Measurements from ENCODE around the gene PCDHA1. TPM values are rescaled to one million over a fixed set of nuclear protein-coding genes. Genes with fewer than 3 reads are reported as not detected.

PCDHA1 gene
- total and polyA plus RNA-seq, 2 experiments from 2014 or later, result 0.81 to 1.6 TPM

- TF ChIP-seq, protein P1, sequence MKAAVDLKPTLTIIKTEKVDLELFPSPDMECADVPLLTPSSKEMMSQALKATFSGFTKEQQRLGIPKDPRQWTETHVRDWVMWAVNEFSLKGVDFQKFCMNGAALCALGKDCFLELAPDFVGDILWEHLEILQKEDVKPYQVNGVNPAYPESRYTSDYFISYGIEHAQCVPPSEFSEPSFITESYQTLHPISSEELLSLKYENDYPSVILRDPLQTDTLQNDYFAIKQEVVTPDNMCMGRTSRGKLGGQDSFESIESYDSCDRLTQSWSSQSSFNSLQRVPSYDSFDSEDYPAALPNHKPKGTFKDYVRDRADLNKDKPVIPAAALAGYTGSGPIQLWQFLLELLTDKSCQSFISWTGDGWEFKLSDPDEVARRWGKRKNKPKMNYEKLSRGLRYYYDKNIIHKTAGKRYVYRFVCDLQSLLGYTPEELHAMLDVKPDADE (IDR thresholded peaks at IDR 0.05), result no peak
- TF ChIP-seq ZNF114 (CRISPR knock-in tag; IDR thresholded peaks at IDR 0.05) (no peak), ZNF331 (CRISPR knock-in tag; IDR thresholded peaks at IDR 0.05; ENCODE audit: low read depth) (no peak), EZH2phosphoT487 (IDR thresholded peaks at IDR 0.05; ENCODE audit: unreplicated experiment) (no peak), NANOG (IDR thresholded peaks at IDR 0.05; ENCODE audit: borderline replicate concordance) (no peak), POLR2AphosphoS5 (IDR thresholded peaks at IDR 0.05; ENCODE audit: low read depth) (no peak)
- TF ChIP-seq, protein P2, sequence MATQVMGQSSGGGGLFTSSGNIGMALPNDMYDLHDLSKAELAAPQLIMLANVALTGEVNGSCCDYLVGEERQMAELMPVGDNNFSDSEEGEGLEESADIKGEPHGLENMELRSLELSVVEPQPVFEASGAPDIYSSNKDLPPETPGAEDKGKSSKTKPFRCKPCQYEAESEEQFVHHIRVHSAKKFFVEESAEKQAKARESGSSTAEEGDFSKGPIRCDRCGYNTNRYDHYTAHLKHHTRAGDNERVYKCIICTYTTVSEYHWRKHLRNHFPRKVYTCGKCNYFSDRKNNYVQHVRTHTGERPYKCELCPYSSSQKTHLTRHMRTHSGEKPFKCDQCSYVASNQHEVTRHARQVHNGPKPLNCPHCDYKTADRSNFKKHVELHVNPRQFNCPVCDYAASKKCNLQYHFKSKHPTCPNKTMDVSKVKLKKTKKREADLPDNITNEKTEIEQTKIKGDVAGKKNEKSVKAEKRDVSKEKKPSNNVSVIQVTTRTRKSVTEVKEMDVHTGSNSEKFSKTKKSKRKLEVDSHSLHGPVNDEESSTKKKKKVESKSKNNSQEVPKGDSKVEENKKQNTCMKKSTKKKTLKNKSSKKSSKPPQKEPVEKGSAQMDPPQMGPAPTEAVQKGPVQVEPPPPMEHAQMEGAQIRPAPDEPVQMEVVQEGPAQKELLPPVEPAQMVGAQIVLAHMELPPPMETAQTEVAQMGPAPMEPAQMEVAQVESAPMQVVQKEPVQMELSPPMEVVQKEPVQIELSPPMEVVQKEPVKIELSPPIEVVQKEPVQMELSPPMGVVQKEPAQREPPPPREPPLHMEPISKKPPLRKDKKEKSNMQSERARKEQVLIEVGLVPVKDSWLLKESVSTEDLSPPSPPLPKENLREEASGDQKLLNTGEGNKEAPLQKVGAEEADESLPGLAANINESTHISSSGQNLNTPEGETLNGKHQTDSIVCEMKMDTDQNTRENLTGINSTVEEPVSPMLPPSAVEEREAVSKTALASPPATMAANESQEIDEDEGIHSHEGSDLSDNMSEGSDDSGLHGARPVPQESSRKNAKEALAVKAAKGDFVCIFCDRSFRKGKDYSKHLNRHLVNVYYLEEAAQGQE (IDR thresholded peaks at IDR 0.05; ENCODE audit: unreplicated experiment), result no peak
Observed at GRCh38 chr5:140737486-140737885, 48.5 kb upstream of the PCDHA1 start (continued).

DNA sequence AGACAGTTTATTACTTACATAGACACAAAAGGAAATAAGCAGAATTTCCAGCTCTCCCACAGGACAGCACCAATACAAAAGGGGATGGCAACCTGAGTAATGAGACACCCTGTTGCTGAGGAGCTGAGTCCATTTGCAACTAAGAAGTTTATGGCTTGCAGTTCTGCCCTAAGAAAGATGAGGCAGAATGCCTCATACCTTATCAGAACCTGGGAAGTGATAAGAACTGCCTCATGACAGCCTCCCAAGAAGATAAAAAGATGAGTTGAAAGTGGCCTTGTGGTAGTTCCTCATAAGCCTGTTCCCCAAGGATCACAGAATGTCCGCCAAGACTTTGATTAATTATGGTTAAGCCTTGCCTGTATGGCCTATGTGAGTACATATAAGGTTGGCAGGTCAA is 44.0 kb upstream of the PCDHA1 start:
- H3K36me3 ChIP-seq (ENCODE audit: insufficient read depth), result no peaks in the 10 kb centered on the region
- H3K36me3 Mint-ChIP-seq (ENCODE audit: low read depth), result peaks cover under 1% of the 10 kb centered on the region; the same call in 1 of the 3 replicates
- H3K9me3 Mint-ChIP-seq, result peaks cover 51% of the 10 kb centered on the region
- no peak overlapping the region for H2AFZ ChIP-seq
- ATAC-seq (no peak), DNase-seq (ENCODE audit: low spot score) (no peak)
- no peaks in the 10 kb centered on the region for H3K4me1 Mint-ChIP-seq
- no peak overlapping the region for H3K27ac ChIP-seq (ENCODE audit: low read depth)
- H4K20me1 ChIP-seq (replicated peaks; ENCODE audit: insufficient read depth), result no peaks in the 10 kb centered on the region
- no peaks in the 10 kb centered on the region for H3K27me3 Mint-ChIP-seq (ENCODE audit: insufficient read depth, low read depth, poor library complexity)
- no peak overlapping the region for H3K27ac Mint-ChIP-seq
- TF ChIP-seq, protein P1 (IDR thresholded peaks at IDR 0.05), result no peak
- no peak for TF ChIP-seq STAT1 (IDR thresholded peaks at IDR 0.05; ENCODE audit: unreplicated experiment)
- peaks cover 4% of the 10 kb centered on the region; the same call in 1 of the 2 replicates for H3K9me2 ChIP-seq (ENCODE audit: insufficient read depth)
- H3F3A ChIP-seq (replicated peaks; ENCODE audit: low read depth), result no peaks in the 10 kb centered on the region
- H3K4me1 ChIP-seq (ENCODE audit: insufficient read depth), result no peaks in the 10 kb centered on the region
- H3K27me3 ChIP-seq (ENCODE audit: insufficient read depth), result no peaks in the 10 kb centered on the region
- no peaks in the 10 kb centered on the region for H3K79me2 ChIP-seq (replicated peaks; ENCODE audit: insufficient read depth)
- H3K4me3 Mint-ChIP-seq, result no peak overlapping the region
- no peak overlapping the region for H3K4me2 ChIP-seq
- H3K4me3 ChIP-seq, result no peak overlapping the region

DNA sequence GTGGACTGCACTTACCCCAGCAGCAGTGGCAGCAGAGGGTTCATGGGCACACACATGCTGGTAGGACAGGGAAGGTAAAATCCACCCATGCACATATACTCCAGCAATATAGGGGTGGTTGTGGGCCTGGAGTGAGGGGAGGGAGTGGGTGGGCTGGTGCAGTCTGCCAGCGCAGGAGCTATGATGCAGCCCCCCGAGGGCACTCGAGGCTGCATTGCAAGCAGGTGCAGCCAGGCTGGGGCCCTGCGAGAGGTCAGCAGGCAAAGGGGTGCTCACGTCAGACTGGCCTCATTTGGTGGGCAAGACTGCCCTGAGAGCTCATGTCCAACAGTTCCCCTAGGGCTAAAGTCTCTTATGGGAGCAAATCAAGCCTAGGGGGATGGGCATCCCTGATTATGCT is 32.4 kb upstream of the PCDHA1 start:
- Histone ChIP-seq H3K4me2 (no peak overlapping the region), H2AFZ (no peak overlapping the region), H3K9me2 (ENCODE audit: insufficient read depth) (no peaks in the 10 kb centered on the region), H3K79me2 (replicated peaks; ENCODE audit: insufficient read depth) (no peaks in the 10 kb centered on the region), H4K20me1 (replicated peaks; ENCODE audit: insufficient read depth) (no peaks in the 10 kb centered on the region), H3K27ac (ENCODE audit: low read depth) (no peak overlapping the region), H3K27me3 (ENCODE audit: insufficient read depth) (no peaks in the 10 kb centered on the region), H3K4me1 (ENCODE audit: insufficient read depth) (no peaks in the 10 kb centered on the region), H3F3A (replicated peaks; ENCODE audit: low read depth) (no peaks in the 10 kb centered on the region), H3K4me3 (no peak overlapping the region), H3K36me3 (ENCODE audit: insufficient read depth) (peaks cover 5% of the 10 kb centered on the region; the same call in 1 of the 2 replicates)
- ATAC-seq (no peak), DNase-seq (ENCODE audit: low spot score) (no peak)
- Mint-ChIP-seq H3K36me3 (ENCODE audit: low read depth) (peaks cover 11% of the 10 kb centered on the region; the same call in 2 of the 3 replicates), H3K9me3 (peaks cover 85% of the 10 kb centered on the region), H3K4me3 (no peak overlapping the region), H3K27ac (no peak overlapping the region), H3K4me1 (no peaks in the 10 kb centered on the region), H3K27me3 (ENCODE audit: insufficient read depth, low read depth, poor library complexity) (peaks cover 2% of the 10 kb centered on the region)
- TF ChIP-seq EZH2phosphoT487 (IDR thresholded peaks at IDR 0.05; ENCODE audit: unreplicated experiment) (no peak), ZNF114 (CRISPR knock-in tag; IDR thresholded peaks at IDR 0.05) (no peak), STAT1 (IDR thresholded peaks at IDR 0.05; ENCODE audit: unreplicated experiment) (no peak), NANOG (IDR thresholded peaks at IDR 0.05; ENCODE audit: borderline replicate concordance) (no peak), EZH2 (IDR thresholded peaks at IDR 0.05; ENCODE audit: low read depth, unreplicated experiment) (no peak), CREB1 (CRISPR knock-in tag; IDR thresholded peaks at IDR 0.05; ENCODE audit: low read depth) (no peak)
- TF ChIP-seq, protein P1 (IDR thresholded peaks at IDR 0.05), result no peak
